OCI-LY1 (cell line): ENCODE data around the gene PARN.
"Not testable (repeated sequence)": the region's sequence is repeated elsewhere in the genome, so short reads cannot be mapped to it uniquely, and the experiment has no call there.

Experiments used
- H2AFZ ChIP-seq: fragments of 200-600 bp; sonication (generic), shearing (Covaris generic); 2 replicates; pipeline ENCODE4 v1.6.0; 2014; ENCODE audit warnings: antibody characterized with exemption, mild to moderate bottlenecking, low read length
- H3F3A ChIP-seq: fragments of 200-600 bp; sonication (generic), shearing (Covaris generic); 2 replicates; pipeline ENCODE4 v1.6.0; 2014; ENCODE audit warnings: mild to moderate bottlenecking, antibody characterized with exemption, low read length, moderate library complexity; ENCODE audit not compliant: insufficient read depth
- H3K27ac ChIP-seq: fragments of 200-600 bp; sonication (generic); 2 replicates; pipeline ENCODE4 v1.5.1; 2014; ENCODE audit warnings: low read length, mixed run types, mild to moderate bottlenecking, low read depth; ENCODE audit not compliant: poor library complexity, severe bottlenecking
- H3K27me3 ChIP-seq: fragments of 200-600 bp; sonication (generic); 2 replicates; pipeline ENCODE4 v1.6.0; 2014; ENCODE audit warnings: antibody characterized with exemption, mild to moderate bottlenecking, low read length, moderate library complexity; ENCODE audit not compliant: insufficient read depth
- H3K36me3 ChIP-seq: fragments of 200-600 bp; sonication (generic); 2 replicates; pipeline ENCODE4 v1.6.1; 2014; ENCODE audit warnings: mild to moderate bottlenecking, antibody characterized with exemption, low read length, moderate library complexity, mixed read lengths; ENCODE audit not compliant: insufficient read depth
- H3K4me1 ChIP-seq: fragments of 200-600 bp; sonication (generic); 2 replicates; pipeline ENCODE4 v1.5.1; 2014; ENCODE audit warnings: mild to moderate bottlenecking, low read length, moderate library complexity; ENCODE audit not compliant: insufficient read depth, severe bottlenecking
- H3K4me2 ChIP-seq: fragments of 200-600 bp; sonication (generic), shearing (Covaris generic); 2 replicates; pipeline ENCODE4 v1.6.1; 2014; ENCODE audit warnings: low read length
- H3K4me3 ChIP-seq: fragments of 200-600 bp; sonication (generic); 2 replicates; pipeline ENCODE4 v1.5.1; 2014; ENCODE audit warnings: low read length, low read depth, mild to moderate bottlenecking, mixed read lengths; ENCODE audit not compliant: poor library complexity, severe bottlenecking
- H3K79me2 ChIP-seq: fragments of 200-600 bp; shearing (Covaris generic); 2 replicates; pipeline ENCODE4 v1.6.1; 2016; ENCODE audit warnings: mixed run types, low read length, mixed read lengths; ENCODE audit not compliant: insufficient read depth
- H3K9ac ChIP-seq: fragments of 200-600 bp; sonication (generic), shearing (Covaris generic); 2 replicates; pipeline ENCODE4 v1.6.1; 2014; ENCODE audit warnings: mild to moderate bottlenecking, low read length, mixed read lengths
- H3K9me2 ChIP-seq: fragments of 200-600 bp; sonication (generic), shearing (Covaris generic); 2 replicates; pipeline ENCODE4 v1.6.1; 2014; ENCODE audit warnings: low read depth, mild to moderate bottlenecking, low read length, mixed read lengths
- H3K9me3 ChIP-seq: fragments of 200-600 bp; shearing (Covaris generic); 2 replicates; pipeline ENCODE4 v1.6.1; 2014; ENCODE audit warnings: low read length, mixed read lengths
- H4K20me1 ChIP-seq: fragments of 200-600 bp; sonication (generic), shearing (Covaris generic); 2 replicates; pipeline ENCODE4 v1.6.0; 2016; ENCODE audit warnings: mild to moderate bottlenecking, low read length; ENCODE audit not compliant: insufficient read depth
- EZH2 ChIP-seq: fragments of 200-600 bp; sonication (generic), shearing (Covaris generic); IDR thresholded peaks from 2 replicates; pipeline ENCODE4 v1.8.0; 2017; ENCODE audit warnings: borderline replicate concordance, mixed run types, mild to moderate bottlenecking, antibody characterized with exemption, low read length, moderate library complexity, mixed read lengths
- TF ChIP-seq, protein P1 (sequence below): fragments of 200-600 bp; sonication (generic), shearing (Covaris generic); IDR thresholded peaks from 2 replicates; pipeline ENCODE4 v1.5.1; 2017; ENCODE audit warnings: mild to moderate bottlenecking, antibody characterized with exemption, low read length, moderate library complexity, mixed read lengths

PARN gene

DNA sequence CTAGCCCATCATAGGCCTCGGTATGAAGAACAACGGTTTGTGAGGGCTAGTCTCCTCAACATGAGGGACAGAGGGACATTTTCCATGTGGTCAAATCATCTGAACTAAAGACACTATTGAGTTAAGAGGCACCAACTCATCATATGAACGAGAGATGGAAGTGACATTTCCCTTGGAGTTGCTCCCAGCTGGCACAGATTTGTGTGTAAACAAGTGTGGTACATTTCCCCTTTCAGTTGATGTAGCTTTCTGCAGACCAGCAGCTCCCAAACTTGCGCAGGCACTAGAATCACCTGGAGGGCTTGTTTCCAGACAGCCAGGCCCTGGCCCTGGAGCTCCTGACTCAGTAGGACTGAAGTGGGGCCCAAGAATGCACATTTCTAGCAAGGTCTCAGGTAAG, 205.5 kb downstream of the PARN start:
- H3K4me1 ChIP-seq = no peaks in the 10 kb centered on the region
- H3K36me3 ChIP-seq = 0 out of 2 replicates have a peak, but pooled peaks cover 7% of the 10 kb centered on the region
- no peak for TF ChIP-seq EZH2
- TF ChIP-seq, protein P1, sequence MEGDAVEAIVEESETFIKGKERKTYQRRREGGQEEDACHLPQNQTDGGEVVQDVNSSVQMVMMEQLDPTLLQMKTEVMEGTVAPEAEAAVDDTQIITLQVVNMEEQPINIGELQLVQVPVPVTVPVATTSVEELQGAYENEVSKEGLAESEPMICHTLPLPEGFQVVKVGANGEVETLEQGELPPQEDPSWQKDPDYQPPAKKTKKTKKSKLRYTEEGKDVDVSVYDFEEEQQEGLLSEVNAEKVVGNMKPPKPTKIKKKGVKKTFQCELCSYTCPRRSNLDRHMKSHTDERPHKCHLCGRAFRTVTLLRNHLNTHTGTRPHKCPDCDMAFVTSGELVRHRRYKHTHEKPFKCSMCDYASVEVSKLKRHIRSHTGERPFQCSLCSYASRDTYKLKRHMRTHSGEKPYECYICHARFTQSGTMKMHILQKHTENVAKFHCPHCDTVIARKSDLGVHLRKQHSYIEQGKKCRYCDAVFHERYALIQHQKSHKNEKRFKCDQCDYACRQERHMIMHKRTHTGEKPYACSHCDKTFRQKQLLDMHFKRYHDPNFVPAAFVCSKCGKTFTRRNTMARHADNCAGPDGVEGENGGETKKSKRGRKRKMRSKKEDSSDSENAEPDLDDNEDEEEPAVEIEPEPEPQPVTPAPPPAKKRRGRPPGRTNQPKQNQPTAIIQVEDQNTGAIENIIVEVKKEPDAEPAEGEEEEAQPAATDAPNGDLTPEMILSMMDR = no peak
- H3K9ac ChIP-seq = no peak overlapping the region
- H4K20me1 ChIP-seq = no peaks in the 10 kb centered on the region
- H3K9me2 ChIP-seq = no peaks in the 10 kb centered on the region
- no peaks in the 10 kb centered on the region for H3F3A ChIP-seq
- no peak overlapping the region for H3K27ac ChIP-seq
- no peaks in the 10 kb centered on the region for H3K27me3 ChIP-seq
- no peaks in the 10 kb centered on the region for H3K9me3 ChIP-seq
- H3K4me2 ChIP-seq = no peak overlapping the region
- H2AFZ ChIP-seq = no peak overlapping the region
- H3K79me2 ChIP-seq = no peaks in the 10 kb centered on the region
- H3K4me3 ChIP-seq = no peak overlapping the region

DNA sequence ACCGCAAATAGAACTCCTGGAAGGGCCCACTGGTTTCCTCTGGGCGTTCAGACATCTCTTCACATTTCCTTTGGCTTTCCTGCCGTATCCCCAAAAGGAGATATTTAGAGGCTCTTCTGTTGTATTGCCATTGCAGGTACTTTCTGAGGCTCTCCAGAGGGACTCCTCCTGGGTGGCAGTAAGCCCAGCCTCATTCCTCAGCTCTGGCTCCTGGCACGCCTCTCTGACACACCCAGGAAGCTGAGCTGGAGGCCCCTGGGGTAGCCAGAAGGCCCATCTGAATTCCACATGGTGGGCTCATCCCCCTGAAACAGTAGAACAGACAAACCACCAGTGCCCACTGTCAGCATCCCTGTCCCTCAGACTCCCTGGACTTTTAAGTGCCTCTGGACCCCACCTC, 206.7 kb downstream of the PARN start:
- no peaks in the 10 kb centered on the region for H3K9me2 ChIP-seq

DNA sequence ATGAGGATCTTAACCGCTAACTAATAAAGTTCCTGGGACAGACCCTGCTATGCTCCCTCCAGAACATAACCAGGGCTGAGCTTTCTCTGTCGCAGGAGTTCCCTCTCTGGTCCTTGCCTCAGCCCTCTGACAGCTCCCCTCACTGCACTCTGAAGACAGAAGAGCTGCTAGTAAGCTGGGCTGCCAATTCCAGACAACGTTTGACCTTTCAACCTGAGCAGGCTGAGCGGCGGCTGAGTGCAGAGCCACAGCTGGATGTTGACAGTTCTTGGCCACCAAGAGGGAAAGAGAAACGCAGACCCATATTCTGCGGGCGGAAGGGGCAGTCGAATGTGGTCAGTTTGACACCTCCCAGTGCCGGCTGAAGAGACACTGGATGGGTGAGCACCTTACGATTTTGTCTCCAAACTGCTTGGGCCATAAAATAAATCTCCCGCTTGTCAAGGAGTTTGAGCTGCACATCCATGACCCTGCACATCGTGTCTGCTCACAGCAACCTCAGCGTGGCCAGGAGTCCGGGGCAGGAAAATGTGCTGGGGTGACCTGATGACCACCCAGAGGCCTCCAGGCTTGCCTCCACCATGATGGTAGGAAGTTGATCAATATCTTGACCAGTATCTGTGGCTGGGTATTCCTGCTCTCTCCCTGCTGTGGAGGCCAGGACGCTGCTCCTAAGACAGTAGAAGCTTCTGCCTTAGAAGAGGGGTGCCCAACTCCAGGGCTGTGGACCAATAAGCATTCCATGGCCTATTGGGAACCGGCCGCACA, 209.2 kb downstream of the PARN start:
- no peaks in the 10 kb centered on the region for H3K79me2 ChIP-seq
- H3K4me1 ChIP-seq = no peaks in the 10 kb centered on the region
- no peak overlapping the region for H3K27ac ChIP-seq
- no peak overlapping the region for H2AFZ ChIP-seq
- no peaks in the 10 kb centered on the region for H4K20me1 ChIP-seq
- H3K27me3 ChIP-seq = no peaks in the 10 kb centered on the region
- H3K9me3 ChIP-seq = no peaks in the 10 kb centered on the region
- TF ChIP-seq, protein P1 = no peak
- TF ChIP-seq EZH2 = no peak
- no peak overlapping the region for H3K4me3 ChIP-seq
- H3K9ac ChIP-seq = no peak overlapping the region
- no peak overlapping the region for H3K4me2 ChIP-seq
- H3K36me3 ChIP-seq = 0 out of 2 replicates have a peak, but pooled peaks cover 3% of the 10 kb centered on the region
- H3K9me2 ChIP-seq = no peaks in the 10 kb centered on the region
- H3F3A ChIP-seq = no peaks in the 10 kb centered on the region

More for the DNA sequence above, 206.7 kb downstream of the PARN start:
- H3K27ac ChIP-seq = no peak overlapping the region
- no peaks in the 10 kb centered on the region for H4K20me1 ChIP-seq
- TF ChIP-seq EZH2 = no peak
- TF ChIP-seq, protein P1 = no peak
- no peaks in the 10 kb centered on the region for H3F3A ChIP-seq
- 0 out of 2 replicates have a peak, but pooled peaks cover 7% of the 10 kb centered on the region for H3K36me3 ChIP-seq
- no peaks in the 10 kb centered on the region for H3K79me2 ChIP-seq
- H3K27me3 ChIP-seq = no peaks in the 10 kb centered on the region
- H3K9me3 ChIP-seq = no peaks in the 10 kb centered on the region
- H3K4me3 ChIP-seq = no peak overlapping the region
- H3K9ac ChIP-seq = no peak overlapping the region
- H2AFZ ChIP-seq = no peak overlapping the region
- no peaks in the 10 kb centered on the region for H3K4me1 ChIP-seq
- no peak overlapping the region for H3K4me2 ChIP-seq

DNA sequence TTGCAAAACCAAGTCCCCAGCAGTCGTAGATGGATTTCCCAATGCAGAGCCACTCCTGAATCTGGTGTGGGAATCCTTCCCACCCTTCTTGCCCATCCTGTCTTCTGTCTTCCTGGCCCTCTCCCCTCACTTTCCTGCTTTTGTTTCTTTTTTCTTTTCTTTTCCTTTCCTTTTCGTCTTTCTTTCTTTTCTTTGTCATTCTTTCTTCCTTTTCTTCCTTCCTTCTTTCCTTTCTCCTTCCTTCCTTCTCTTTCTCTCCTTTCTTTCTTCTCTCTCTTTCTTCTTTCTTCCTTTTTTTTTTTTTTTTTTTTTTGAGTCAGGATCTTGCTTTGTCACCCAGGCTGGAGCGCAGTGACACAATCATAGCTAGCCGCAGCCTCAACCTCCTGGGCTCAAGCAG, 209.8 kb downstream of the PARN start:
- not testable (repeated sequence) for H3K27me3 ChIP-seq, H3K4me1 ChIP-seq, H3K9me3 ChIP-seq, H3F3A ChIP-seq, H3K9ac ChIP-seq, H3K79me2 ChIP-seq, H2AFZ ChIP-seq, H3K4me3 ChIP-seq, H3K4me2 ChIP-seq, H3K36me3 ChIP-seq, H3K27ac ChIP-seq, H3K9me2 ChIP-seq, H4K20me1 ChIP-seq
